GM18526 (cell line): ENCODE results near the gene BCAT1.

ENCODE experiments used
- POLR2A ChIP-seq: IDR thresholded peaks from 3 replicates; pipeline ENCODE4 v1.6.1; 2011; ENCODE audit not compliant: insufficient read length; ENCODE audit errors: extremely low read depth

Gene BCAT1

GRCh38 chr12:24890048-24890803, 58.7 kb downstream of the BCAT1 start:
- TF ChIP-seq POLR2A = no peak

DNA sequence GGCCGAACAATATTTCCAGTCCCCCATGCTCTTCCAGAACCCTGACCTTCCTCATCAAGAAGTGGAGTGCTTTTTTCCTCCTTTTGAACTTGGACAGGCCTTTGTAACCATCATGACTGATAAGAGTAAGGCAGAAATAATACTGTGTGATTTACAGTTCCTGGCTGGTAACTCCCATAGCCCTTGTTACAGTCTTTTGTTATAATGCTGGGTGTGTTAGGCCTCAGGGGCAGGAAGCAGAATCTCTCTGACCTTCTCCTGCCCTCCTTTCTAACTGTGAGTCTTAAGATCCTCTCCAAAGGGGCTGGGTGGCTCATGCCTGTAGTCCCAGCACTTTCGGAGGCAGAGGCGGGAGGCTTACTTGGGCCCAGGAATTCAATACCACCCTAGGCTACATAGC, 59.5 kb downstream of the BCAT1 start:
- no peak for TF ChIP-seq POLR2A

GRCh38 chr12:24888813-24889212, 60.1 kb downstream of the BCAT1 start:
- no peak for TF ChIP-seq POLR2A

GRCh38 chr12:24884911-24885310, 64.0 kb downstream of the BCAT1 start:
- TF ChIP-seq POLR2A = no peak

- no peak for TF ChIP-seq POLR2A
Observed at GRCh38 chr12:24881724-24882371, 67.1 kb downstream of the BCAT1 start.

DNA sequence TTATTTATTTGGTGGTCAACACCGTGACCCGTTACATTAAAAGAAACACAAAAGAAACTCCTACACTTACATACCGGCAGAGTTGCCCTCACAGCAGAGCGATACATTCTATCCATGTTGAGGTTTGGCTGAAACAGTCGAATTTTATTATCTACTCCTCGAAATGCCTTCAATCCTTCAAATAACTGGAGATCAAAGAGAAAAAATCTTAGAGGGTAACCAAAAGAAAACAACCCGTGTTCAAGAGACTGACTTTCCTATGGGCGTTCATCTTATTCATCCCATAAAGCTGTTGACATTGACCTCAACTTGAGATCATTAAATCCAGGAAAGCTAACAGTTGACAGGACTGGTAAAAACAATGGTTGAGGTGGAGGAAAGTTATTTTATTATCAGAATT, 67.7 kb downstream of the BCAT1 start:
- no peak for TF ChIP-seq POLR2A

DNA sequence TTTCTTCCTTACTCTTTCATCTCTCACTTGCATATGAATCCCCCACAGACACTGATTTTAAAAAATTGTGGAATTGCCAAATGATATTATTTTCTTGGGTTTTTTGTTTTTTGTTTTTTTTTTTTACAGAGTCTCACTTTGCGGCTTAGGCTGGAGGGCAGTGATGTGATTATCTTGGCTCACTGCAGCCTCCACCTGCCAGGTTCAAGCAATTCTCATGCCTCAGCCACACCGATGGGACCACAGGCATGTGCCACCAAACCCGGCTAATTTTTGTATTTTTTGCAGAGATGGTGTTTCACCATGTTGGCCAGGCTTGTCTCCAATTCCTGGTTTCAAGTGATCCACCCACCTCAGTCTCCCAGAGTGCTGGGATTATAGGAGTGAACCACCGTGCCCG, 68.2 kb downstream of the BCAT1 start:
- no peak for TF ChIP-seq POLR2A

- TF ChIP-seq POLR2A = no peak
Observed at GRCh38 chr12:24879644-24880043, 69.3 kb downstream of the BCAT1 start.

GRCh38 chr12:24875014-24875413, 73.9 kb downstream of the BCAT1 start:
- TF ChIP-seq POLR2A = no peak

DNA sequence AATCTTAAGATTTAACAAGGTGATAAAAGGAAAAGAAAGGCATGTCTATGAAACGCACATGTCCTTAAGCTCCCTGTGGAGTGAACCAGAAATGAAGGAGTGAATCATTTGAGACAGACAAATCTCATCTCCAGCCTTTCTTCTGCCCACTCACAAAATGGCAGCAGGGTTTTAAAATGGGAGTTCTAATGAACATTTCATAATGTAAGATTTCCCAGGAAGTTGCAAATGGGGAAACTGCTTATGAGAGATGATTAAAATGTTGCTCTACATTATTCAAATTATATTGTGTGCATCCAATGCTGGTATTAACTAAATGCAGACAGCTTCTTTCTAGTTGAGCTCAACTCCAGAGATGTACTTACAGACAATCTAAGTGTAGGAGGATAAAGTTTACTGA, 76.7 kb downstream of the BCAT1 start:
- TF ChIP-seq POLR2A = no peak

- TF ChIP-seq POLR2A = no peak
Observed at GRCh38 chr12:24864796-24865125, 84.1 kb downstream of the BCAT1 start.

GRCh38 chr12:24861766-24862540, 86.9 kb downstream of the BCAT1 start:
- no peak for TF ChIP-seq POLR2A

- no peak for TF ChIP-seq POLR2A
Observed at GRCh38 chr12:24860546-24860945, 88.4 kb downstream of the BCAT1 start.

- no peak for TF ChIP-seq POLR2A
Observed at GRCh38 chr12:24856541-24856940, 92.4 kb downstream of the BCAT1 start.

DNA sequence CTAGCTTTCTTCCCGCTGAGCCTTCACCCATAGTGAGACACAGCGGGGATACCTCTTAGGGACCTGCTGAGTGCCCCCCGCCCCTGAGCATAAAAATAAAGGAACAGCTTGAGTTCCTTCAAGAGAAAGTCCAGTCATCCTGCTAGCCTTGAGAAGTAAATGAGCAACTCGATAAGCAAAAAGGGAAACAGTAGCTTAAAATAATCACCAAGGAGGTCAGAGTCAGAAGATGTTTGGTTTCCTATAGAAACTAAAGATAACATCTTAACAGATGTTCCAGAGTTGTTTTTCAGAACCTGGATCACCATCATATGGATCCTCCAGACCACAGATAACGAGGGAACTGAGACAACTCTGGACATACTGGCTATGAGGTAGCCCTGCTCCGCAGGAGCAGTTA, 94.0 kb downstream of the BCAT1 start:
- TF ChIP-seq POLR2A = no peak

DNA sequence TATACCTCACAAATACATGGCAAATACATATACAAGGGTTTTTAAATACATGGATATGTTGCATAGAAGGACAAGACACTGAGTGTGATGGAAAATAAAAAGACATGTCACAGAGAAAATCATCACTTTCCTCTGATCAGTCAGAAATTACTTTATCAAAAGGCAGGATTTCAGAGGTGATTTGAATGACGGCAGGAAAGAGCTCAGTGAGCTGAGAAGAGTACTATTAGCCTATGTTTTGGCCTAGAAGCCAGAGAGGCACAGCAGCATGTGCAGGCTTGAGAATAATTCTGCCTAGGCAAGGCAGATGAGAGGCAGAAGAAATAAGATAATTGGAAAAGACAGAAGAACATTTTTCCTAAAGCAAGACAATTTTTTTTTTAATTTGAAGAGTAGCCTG, 94.9 kb downstream of the BCAT1 start:
- no peak for TF ChIP-seq POLR2A
